Muscle layer of duodenum (tissue), 2 donors: ENCODE measurements around the gene FBXO31.
"Not testable (repeated sequence)": the region's sequence is repeated elsewhere in the genome, so short reads cannot be mapped to it uniquely, and the experiment has no call there.

Source experiments
- H3K27ac ChIP-seq: one replicate; pipeline ENCODE4 v1.7.0; 2013; ENCODE audit warnings: mild to moderate bottlenecking, low read length
- H3K27me3 ChIP-seq: one replicate; pipeline ENCODE4 v1.7.0; 2013; ENCODE audit warnings: low read depth, mild to moderate bottlenecking, control low read depth, low read length
- H3K36me3 ChIP-seq, 2 donors: one replicate each; pipeline ENCODE4 v1.7.0; 2013; ENCODE audit warnings: low read length in 2 of 2, control low read depth in 1 of 2, mild to moderate bottlenecking in 1 of 2; ENCODE audit not compliant: insufficient read depth in 2 of 2, control insufficient read depth in 1 of 2
- H3K4me1 ChIP-seq, 2 donors: one replicate each; pipeline ENCODE4 v1.7.0; 2013; ENCODE audit warnings: low read length in 2 of 2, mild to moderate bottlenecking in 2 of 2, control low read depth in 1 of 2, moderate library complexity in 1 of 2; ENCODE audit not compliant: insufficient read depth in 2 of 2, control insufficient read depth in 1 of 2
- H3K4me3 ChIP-seq, 2 donors: one replicate each; pipeline ENCODE4 v1.7.0; 2013; ENCODE audit warnings: low read length in 2 of 2, low read depth in 1 of 2, mild to moderate bottlenecking in 1 of 2
- H3K9me3 ChIP-seq, 2 donors: one replicate each; pipeline ENCODE4 v1.7.0; 2013; ENCODE audit warnings: low read length in 2 of 2, control low read depth in 1 of 2, mild to moderate bottlenecking in 1 of 2; ENCODE audit not compliant: control insufficient read depth in 1 of 2
- donor health status: healthy.

Gene FBXO31

GRCh38 chr16:87344931-87345631 lies 38.5 kb downstream of the FBXO31 start:
- H3K27me3 ChIP-seq: no peaks in the 10 kb centered on the region
- H3K4me1 ChIP-seq: no peaks in the 10 kb centered on the region
- H3K4me3 ChIP-seq: no peak overlapping the region
- no peak overlapping the region for H3K27ac ChIP-seq
- H3K36me3 ChIP-seq: peaks cover 20 to 41% of the 10 kb centered on the region in 2 donors
- no peaks in the 10 kb centered on the region for H3K9me3 ChIP-seq

GRCh38 chr16:87344165-87344930 lies 39.2 kb downstream of the FBXO31 start:
- Histone ChIP-seq H3K4me3 (no peak overlapping the region), H3K27ac (no peak overlapping the region), H3K4me1 (no peaks in the 10 kb centered on the region), H3K36me3 (peaks cover 20 to 45% of the 10 kb centered on the region in 2 donors), H3K27me3 (no peaks in the 10 kb centered on the region), H3K9me3 (no peaks in the 10 kb centered on the region)

GRCh38 chr16:87343753-87344050 lies 39.9 kb downstream of the FBXO31 start:
- H3K4me3 ChIP-seq: no peak overlapping the region
- peaks cover 20 to 50% of the 10 kb centered on the region in 2 donors for H3K36me3 ChIP-seq
- no peak overlapping the region for H3K27ac ChIP-seq
- H3K9me3 ChIP-seq: no peaks in the 10 kb centered on the region
- no peaks in the 10 kb centered on the region for H3K4me1 ChIP-seq
- no peaks in the 10 kb centered on the region for H3K27me3 ChIP-seq

- Histone ChIP-seq H3K9me3 (no peaks in the 10 kb centered on the region), H3K27ac (no peak overlapping the region), H3K36me3 (peaks cover 20 to 52% of the 10 kb centered on the region in 2 donors), H3K27me3 (no peaks in the 10 kb centered on the region), H3K4me1 (no peaks in the 10 kb centered on the region), H3K4me3 (no peak overlapping the region)
These were observed 40.4 kb downstream of the FBXO31 start for GRCh38 chr16:87342978-87343752.

GRCh38 chr16:87342504-87342903 lies 41.1 kb downstream of the FBXO31 start:
- Histone ChIP-seq H3K4me1 (no peaks in the 10 kb centered on the region), H3K4me3 (no peak overlapping the region), H3K27me3 (no peaks in the 10 kb centered on the region), H3K9me3 (no peaks in the 10 kb centered on the region), H3K36me3 (peaks cover 20 to 56% of the 10 kb centered on the region in 2 donors), H3K27ac (no peak overlapping the region)

- Histone ChIP-seq H3K27ac (no peak overlapping the region), H3K27me3 (no peaks in the 10 kb centered on the region), H3K4me3 (no peak overlapping the region), H3K9me3 (no peaks in the 10 kb centered on the region), H3K36me3 (peaks cover 21 to 62% of the 10 kb centered on the region in 2 donors), H3K4me1 (no peaks in the 10 kb centered on the region)
These were observed 43.4 kb downstream of the FBXO31 start for GRCh38 chr16:87340198-87340597.

- H3K9me3 ChIP-seq, H3K27ac ChIP-seq, H3K4me1 ChIP-seq, H3K4me3 ChIP-seq, H3K27me3 ChIP-seq: not testable (repeated sequence)
- H3K36me3 ChIP-seq: peaks cover 23 to 67% of the 10 kb centered on the region in 2 donors
These were observed 43.9 kb downstream of the FBXO31 start for GRCh38 chr16:87339724-87340105.

- no peaks in the 10 kb centered on the region for H3K9me3 ChIP-seq
- H3K27me3 ChIP-seq: no peaks in the 10 kb centered on the region
- H3K36me3 ChIP-seq: peaks cover 28 to 71% of the 10 kb centered on the region in 2 donors
- no peak overlapping the region for H3K27ac ChIP-seq
- no peak overlapping the region for H3K4me3 ChIP-seq
- no peaks in the 10 kb centered on the region for H3K4me1 ChIP-seq
These were observed 44.4 kb downstream of the FBXO31 start for GRCh38 chr16:87339086-87339723.

- H3K27ac ChIP-seq: no peak overlapping the region
- H3K27me3 ChIP-seq: no peaks in the 10 kb centered on the region
- H3K36me3 ChIP-seq: peaks cover 31 to 70% of the 10 kb centered on the region in 2 donors
- no peak overlapping the region for H3K4me3 ChIP-seq
- no peaks in the 10 kb centered on the region for H3K9me3 ChIP-seq
- no peaks in the 10 kb centered on the region for H3K4me1 ChIP-seq
These were observed 45.3 kb downstream of the FBXO31 start for GRCh38 chr16:87338155-87338765.

GRCh38 chr16:87337262-87337771 lies 46.3 kb downstream of the FBXO31 start:
- Histone ChIP-seq H3K4me1 (peaks cover 0 to 5% of the 10 kb centered on the region in 2 donors), H3K36me3 (peaks cover 22 to 60% of the 10 kb centered on the region in 2 donors), H3K9me3 (no peaks in the 10 kb centered on the region), H3K27me3 (no peaks in the 10 kb centered on the region), H3K27ac (no peak overlapping the region), H3K4me3 (no peak overlapping the region)
